CD4-positive, alpha-beta T cell treated with Interferon gamma for 1 hour (primary cell): Measurements from ENCODE around the gene GALNT18.
"Not testable (repeated sequence)": the region's sequence is repeated elsewhere in the genome, so short reads cannot be mapped to it uniquely, and the experiment has no call there.

Experiments used
- DNase-seq: peaks from one replicate; pipeline ENCODE4 v3.0.0-alpha.2; 2020

GALNT18 gene

DNA sequence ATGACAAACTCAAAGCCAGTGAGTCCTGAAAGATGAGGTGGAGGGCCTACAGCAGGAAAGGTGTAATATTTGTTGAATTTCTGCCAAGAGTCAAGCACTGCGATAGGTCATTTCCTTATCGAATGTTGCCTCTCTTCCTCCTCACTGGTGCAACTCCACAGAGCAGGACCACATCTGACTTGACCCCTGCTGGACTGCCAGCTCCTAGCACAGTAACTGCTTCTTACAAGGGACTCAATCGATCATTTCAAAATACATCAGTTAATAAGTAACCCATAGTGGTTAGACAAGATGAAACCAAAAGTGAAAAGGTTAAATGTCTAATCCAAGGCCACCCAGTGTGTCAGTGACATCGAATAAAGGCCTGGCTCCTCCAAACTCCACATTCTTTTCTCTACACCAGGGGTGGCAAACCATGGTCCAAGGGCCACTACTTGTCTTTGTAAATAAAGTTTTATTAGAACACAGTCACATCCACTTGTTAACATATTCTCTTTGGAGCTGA, 170.3 kb downstream of the GALNT18 start:
- no peak for DNase-seq

- DNase-seq = no peak
These were observed 171.0 kb downstream of the GALNT18 start for GRCh38 chr11:11450744-11451362.

DNA sequence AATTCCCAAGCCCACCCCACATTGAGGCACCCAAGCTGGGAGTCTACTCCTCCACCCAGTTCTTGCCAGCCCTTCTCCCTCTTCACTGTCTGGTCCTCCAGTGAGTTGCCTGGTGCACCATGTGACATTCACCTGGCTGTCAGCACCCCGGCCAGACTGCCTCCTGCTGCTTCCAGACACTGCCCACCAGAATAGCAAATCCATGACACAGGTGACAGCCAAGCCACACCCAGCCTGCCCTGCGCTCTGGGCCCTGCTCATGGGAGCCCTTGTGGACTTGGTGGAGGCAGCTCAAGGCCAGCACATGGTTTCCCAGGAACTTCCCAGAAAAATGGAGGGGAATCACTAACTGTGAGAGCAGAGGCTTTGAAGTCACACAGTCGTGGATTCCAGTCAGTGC, 172.5 kb downstream of the GALNT18 start:
- no peak for DNase-seq

DNA sequence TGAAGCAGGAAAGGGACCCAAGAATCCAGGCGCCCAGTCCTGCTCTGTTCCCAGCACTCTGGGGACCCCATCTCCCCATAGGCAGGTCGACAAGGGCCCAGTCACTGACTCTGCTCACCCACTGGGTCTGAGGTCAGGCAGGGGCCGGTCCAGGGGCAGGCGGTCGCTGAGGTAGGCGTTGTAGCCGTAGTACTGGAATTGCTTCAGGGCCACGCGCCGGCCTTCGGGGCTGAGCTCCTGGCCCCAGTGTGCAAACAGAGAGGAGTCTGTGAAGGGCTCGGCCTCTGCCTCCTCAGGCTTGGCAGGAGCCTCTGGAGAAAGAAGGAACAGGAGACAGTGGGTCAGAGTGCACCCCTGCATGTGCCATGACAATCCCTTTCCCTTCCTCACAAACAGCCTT, 173.2 kb downstream of the GALNT18 start:
- no peak for DNase-seq

- not testable (repeated sequence) for DNase-seq
These were observed 174.2 kb downstream of the GALNT18 start for GRCh38 chr11:11447601-11448000.

DNA sequence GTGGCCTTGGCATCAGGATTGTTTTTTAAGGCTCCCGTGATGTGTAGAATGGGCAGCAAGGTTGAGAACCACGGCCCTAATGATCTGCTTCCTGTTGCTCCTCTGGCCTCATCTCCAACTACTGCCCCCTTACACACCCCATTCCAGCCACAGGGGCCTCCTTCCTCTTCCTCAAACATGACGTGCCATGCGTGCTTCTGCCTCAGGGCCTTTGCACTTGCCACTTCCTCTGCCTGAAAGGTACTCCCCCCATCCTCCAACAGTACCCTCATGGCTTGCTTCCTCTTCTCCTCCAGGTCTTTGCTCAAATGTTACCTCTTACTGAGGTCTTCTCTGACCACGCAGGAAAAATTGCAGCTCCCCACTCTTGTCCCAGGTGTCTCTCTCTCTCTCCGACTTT, 174.8 kb downstream of the GALNT18 start:
- DNase-seq = no peak

DNA sequence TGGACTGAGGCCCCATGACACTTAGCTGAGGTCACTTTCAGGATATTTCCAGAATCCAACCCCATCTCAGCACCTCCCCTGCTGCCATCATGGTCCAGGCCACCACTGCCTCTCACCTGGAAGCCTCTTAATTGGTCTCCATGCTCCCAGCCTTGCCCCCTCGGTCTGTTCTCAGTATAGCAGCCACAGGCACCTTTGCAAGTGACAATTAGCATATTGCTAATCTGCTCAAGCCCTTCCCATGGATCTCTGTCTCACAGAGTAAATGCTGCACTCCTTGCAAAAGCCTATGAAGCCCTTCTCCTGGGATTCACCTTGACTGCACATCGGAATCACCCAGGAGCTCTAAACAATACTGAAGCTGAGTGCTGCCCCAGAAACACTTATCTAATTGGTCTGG, 175.2 kb downstream of the GALNT18 start:
- DNase-seq = no peak

- DNase-seq = no peak
These were observed 176.2 kb downstream of the GALNT18 start for GRCh38 chr11:11445441-11446185.

DNA sequence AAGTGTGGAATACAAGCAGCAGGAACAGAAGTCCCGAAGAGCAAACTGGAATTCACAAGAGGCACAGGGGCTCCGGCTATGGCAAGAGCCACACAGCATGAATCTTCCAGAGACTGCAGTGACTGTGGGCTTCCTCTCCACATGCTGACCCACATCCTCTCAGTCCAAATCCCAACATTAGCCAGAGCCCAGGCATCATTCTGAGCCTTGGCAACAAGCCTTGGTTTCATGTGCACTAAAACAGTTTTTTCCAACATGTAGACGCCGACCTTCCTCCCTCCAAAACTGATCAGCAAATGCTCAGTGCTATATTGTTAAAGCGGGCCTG, 177.0 kb downstream of the GALNT18 start:
- DNase-seq = no peak

DNA sequence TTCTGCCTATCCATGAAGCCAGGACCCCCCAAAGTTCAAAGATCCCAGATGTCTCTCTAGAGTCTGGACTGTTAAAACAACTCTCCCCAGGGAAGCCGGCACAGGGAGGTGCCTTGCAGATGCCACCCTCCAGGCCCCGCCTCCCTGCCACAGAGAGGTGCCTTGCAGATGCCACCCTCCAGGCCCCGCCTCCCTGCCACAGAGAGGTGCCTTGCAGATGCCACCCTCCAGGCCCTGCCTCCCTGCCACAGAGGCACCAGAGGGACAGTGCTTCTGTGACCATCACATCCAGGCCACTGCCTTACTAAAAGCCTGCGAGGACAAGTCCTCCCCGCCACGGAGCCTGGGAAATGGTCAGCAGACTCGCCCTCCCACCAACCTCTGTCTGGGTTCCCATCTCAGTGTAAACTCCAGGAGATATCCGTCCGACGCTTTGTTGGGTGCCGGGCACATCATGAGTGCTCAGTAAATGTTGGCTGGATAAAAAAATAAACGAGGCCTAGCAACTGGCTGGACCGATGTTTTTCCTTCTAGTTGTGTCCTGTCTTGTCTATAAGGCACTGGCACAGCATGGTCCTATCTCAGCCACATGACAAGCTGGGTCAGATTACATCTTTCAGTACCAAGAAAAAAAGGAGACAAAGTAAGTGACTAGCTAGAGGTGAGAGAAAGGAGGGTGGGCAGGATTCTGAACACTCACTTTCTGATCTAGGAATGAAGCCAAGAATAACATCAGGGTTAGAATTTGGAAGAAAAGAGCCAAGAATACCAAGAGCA, 177.6 kb downstream of the GALNT18 start:
- DNase-seq = no peak

GRCh38 chr11:11442791-11443190, 179.0 kb downstream of the GALNT18 start:
- no peak for DNase-seq

GRCh38 chr11:11441516-11441915, 180.3 kb downstream of the GALNT18 start:
- no peak for DNase-seq

GRCh38 chr11:11441091-11441490, 180.7 kb downstream of the GALNT18 start:
- no peak for DNase-seq

DNA sequence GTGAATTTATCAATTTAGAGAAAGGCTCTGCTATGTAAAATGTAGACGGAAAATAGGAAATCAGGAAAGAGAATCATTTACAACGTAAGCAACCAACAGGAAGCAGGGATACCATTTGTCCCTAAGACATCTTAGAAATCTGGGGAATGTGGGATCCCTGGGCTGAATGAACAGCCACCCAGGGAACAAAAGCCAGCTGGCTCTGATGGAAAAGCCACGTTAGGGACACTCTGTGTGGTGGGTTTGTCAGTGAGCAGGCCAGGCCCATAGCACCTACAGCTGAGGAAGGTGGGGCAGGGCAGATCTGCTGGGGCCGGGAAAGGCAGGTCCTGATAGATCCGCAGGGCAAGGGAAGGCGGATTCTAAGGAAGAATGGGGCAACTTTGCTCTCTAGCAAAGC, 181.7 kb downstream of the GALNT18 start:
- DNase-seq = no peak

DNA sequence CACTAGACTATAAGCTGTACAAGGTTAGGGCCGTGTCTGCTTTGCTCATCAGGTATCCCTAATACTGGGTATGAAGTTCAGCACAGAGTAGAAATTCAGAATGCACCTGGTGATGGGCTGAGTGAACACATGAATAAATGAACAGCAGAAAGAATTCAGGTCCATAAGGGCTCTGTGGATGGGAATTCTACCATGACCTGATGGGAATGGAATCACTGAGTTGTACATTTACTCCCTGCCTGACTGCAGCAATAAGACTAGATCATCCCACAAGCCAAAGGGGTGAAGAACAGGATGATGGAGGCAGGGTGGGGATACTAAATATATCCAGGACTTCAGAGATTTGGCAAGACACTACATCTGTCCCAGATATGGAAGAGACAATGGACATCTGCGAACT, 182.2 kb downstream of the GALNT18 start:
- no peak for DNase-seq

DNA sequence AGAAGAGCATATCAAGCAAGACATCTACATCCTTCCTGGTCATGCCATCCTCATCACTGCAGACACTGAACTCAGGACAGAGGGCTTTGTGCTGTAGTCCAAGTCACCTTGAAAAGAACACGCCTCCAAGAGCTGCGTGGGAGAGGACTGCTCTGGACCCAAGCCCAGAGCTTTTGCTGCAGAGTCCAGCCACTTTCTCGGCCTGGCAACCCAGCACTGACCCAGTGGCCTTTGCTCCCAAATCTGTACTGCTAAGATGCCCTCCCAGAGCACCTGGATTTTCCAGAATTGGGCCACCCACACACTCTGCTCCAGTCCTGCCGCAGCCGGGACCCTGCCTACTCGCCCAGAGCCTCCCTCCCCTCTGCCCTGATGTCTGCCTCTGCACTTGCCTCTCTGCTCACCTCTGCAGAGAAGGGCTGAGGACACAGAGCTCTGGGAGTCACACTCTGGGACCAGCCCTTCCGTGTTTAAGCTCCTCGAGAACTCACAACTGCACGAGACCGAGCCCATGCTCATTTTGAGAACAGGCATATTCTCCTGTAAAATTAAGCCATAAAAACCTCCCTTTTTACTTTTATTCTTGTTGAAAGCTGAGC, 185.0 kb downstream of the GALNT18 start:
- DNase-seq = no peak

GRCh38 chr11:11435635-11436034, 186.2 kb downstream of the GALNT18 start:
- no peak for DNase-seq

DNA sequence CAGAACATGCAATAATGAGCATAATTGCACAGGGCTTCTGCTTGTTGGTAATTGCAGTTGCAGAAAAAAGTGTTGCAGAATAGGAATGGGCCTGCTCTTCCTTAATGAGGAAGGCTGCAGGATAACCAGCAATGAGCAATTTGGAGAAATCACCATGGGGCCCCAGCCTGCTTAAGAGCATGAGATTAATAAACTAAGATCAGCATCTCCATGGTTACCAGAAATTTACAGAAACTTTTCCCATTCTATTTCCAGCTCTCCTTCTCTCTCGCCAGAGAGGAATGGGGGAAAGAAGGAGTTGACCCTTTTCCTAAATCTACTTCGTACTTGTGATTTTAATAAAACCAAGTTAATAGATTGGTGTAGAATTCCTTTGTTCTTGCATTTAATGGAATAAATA, 187.8 kb downstream of the GALNT18 start:
- no peak for DNase-seq

DNA sequence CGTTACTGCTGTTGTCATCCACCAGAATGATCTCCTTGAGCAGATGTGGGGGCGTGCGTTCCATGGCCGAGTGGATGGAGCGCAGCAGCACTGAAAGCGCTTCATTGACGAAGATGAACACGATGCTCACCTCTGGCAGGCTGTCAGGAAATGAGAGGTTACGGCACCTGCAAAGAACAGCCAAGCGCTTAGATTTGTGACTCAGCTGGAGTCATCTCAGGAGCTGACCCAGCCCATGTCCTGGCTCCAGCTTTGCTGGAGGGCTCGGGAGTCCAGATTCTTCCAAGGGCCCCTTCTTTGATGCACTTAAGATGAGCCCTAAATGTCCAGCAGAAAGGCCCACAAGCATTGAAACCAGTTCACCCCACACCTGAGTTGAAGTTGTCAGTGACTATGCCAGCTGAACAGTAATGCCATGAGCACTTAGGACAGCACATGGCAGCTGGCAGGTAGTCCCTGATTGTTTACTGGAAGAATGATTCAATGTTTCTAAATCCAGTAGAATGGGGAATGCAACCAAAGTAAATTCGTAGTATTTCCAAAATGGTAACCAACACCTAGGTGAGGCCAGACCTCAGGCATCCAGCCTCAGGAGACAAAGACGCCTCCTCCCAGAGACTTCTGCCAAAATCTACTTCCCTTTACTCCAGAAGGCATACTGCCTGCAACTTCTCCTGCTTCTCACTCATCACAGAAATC, 189.0 kb downstream of the GALNT18 start:
- no peak for DNase-seq

DNA sequence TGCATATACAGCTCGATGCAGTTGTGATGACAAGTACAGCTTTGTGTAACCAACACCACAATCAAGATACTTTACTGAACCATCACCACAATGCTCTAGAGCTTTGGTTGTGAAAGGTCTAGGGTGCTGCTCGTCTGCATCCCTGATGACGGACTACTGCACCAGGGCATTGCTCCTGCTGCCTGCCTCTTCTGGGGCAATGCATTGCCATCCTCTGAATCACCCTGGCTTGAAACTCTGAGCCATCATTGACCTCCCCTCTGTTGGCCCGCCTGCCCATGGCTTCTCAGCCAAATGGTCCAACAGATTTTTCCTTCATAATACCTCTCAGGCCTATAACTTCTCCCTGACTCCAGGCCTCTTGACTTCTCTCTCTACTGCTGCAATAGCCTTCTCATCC, 191.4 kb downstream of the GALNT18 start:
- DNase-seq = no peak

- no peak for DNase-seq
These were observed 193.1 kb downstream of the GALNT18 start for GRCh38 chr11:11428714-11429113.

DNA sequence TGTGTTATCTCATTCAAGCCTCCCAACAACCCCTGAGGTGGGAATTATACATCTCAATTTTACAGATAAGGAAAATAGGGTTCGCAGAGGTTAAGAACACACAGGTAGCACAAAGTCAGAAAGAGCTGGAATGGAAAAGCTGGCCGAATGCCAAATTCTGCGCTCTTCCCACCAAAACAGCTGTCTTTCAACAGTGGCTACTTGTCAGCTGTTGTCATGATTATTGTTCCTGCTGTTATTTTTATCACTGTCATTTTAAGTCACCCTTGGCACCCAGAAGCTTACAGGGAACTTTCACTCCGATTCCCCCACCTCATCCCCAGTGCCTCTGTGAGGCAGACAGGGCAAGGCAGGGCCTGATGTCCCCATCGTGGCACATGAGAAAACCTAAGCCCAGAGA, 194.3 kb downstream of the GALNT18 start:
- no peak for DNase-seq

GRCh38 chr11:11427140-11427539, 194.7 kb downstream of the GALNT18 start:
- no peak for DNase-seq
